Thyroid gland (tissue), 4 donors: ENCODE measurements around the gene CREB5.

Experiments
- POLR2A ChIP-seq, 2 donors: fragments of 450-650 bp; IDR thresholded peaks; one replicate each; pipeline ENCODE4 v1.6.1; 2017; ENCODE audit warnings: antibody characterized with exemption in 2 of 2, mild to moderate bottlenecking in 2 of 2, moderate library complexity in 1 of 2
- TF ChIP-seq, protein P1 (sequence below), 6 experiments: fragments of 200-600 bp in 3 of 6; fragments of 450-650 bp in 3 of 6; sonication (generic) in 3 of 6; IDR thresholded peaks; one replicate each; pipeline ENCODE4 v1.5.1; 2016 to 2019; ENCODE audit warnings: antibody characterized with exemption in 6 of 6, mild to moderate bottlenecking in 2 of 6, inconsistent platforms in 1 of 6, moderate library complexity in 1 of 6

DNA sequence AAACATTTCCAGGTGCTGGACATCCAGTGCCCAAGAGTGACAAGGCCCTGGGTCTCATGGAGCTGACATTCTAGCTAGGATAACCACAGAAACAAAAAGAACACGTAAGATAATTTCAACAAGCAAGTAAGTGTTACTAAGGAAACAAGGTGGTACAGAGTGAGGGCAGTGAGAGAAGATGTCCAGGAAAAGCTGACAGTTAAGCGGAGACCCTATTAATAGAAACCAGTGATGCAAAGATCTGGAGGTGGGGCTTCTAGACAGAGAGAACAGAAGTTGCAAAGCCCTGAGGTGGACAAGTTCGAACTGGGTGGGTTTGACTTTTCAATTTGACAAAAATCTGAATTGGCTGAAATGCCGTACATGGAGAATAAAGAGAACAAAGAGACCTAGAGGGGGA, 449.5 kb downstream of the CREB5 start:
- no peak for TF ChIP-seq POLR2A (IDR thresholded peaks at IDR 0.05)
- TF ChIP-seq, protein P1, sequence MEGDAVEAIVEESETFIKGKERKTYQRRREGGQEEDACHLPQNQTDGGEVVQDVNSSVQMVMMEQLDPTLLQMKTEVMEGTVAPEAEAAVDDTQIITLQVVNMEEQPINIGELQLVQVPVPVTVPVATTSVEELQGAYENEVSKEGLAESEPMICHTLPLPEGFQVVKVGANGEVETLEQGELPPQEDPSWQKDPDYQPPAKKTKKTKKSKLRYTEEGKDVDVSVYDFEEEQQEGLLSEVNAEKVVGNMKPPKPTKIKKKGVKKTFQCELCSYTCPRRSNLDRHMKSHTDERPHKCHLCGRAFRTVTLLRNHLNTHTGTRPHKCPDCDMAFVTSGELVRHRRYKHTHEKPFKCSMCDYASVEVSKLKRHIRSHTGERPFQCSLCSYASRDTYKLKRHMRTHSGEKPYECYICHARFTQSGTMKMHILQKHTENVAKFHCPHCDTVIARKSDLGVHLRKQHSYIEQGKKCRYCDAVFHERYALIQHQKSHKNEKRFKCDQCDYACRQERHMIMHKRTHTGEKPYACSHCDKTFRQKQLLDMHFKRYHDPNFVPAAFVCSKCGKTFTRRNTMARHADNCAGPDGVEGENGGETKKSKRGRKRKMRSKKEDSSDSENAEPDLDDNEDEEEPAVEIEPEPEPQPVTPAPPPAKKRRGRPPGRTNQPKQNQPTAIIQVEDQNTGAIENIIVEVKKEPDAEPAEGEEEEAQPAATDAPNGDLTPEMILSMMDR (IDR thresholded peaks at IDR 0.05) = no peak
